ENCODE results near the gene ADAM22. TPM values are rescaled to one million over a fixed set of nuclear protein-coding genes. Genes with fewer than 3 reads are reported as not detected.

ADAM22 gene
- total and polyA plus RNA-seq, 10 donors, result 0.43 to 4.4 (median 3.0) TPM

GRCh38 chr7:88102675-88103074 lies 168.6 kb downstream of the ADAM22 start:
- Histone ChIP-seq H3K4me3 (no peak overlapping the region), H3K4me1 (no peaks in the 10 kb centered on the region)

GRCh38 chr7:88104732-88105131 lies 170.7 kb downstream of the ADAM22 start:
- H3K4me1 ChIP-seq, result no peaks in the 10 kb centered on the region
- intact Hi-C loops (cut with DNase I; ENCODE audit: low total_unique reads), result no loop called here
- no peak overlapping the region for H3K27ac ChIP-seq
- H3K36me3 ChIP-seq, result no peaks in the 10 kb centered on the region
- H3K9me3 ChIP-seq, result no peaks in the 10 kb centered on the region
- TF ChIP-seq POLR2AphosphoS5 (IDR thresholded peaks at IDR 0.05) (no peak), POLR2A (IDR thresholded peaks at IDR 0.05) (no peak)
- TF ChIP-seq, protein P1, sequence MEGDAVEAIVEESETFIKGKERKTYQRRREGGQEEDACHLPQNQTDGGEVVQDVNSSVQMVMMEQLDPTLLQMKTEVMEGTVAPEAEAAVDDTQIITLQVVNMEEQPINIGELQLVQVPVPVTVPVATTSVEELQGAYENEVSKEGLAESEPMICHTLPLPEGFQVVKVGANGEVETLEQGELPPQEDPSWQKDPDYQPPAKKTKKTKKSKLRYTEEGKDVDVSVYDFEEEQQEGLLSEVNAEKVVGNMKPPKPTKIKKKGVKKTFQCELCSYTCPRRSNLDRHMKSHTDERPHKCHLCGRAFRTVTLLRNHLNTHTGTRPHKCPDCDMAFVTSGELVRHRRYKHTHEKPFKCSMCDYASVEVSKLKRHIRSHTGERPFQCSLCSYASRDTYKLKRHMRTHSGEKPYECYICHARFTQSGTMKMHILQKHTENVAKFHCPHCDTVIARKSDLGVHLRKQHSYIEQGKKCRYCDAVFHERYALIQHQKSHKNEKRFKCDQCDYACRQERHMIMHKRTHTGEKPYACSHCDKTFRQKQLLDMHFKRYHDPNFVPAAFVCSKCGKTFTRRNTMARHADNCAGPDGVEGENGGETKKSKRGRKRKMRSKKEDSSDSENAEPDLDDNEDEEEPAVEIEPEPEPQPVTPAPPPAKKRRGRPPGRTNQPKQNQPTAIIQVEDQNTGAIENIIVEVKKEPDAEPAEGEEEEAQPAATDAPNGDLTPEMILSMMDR (IDR thresholded peaks at IDR 0.05 in 8 of 11, conservative IDR thresholded peaks at IDR 0.05 in 3 of 11), result no peak
- no peak overlapping the region for H3K4me3 ChIP-seq
- WGBS, 5 donors, result 60 to 67% (median 64%) methylated on average over 2 of the region's 2 CpGs
- no peak for DNase-seq
- H3K27me3 ChIP-seq (replicated peaks in 1 of 7), result no peaks in the 10 kb centered on the region

More at GRCh38 chr7:88102675-88103074, 168.6 kb downstream of the ADAM22 start:
- whole genome bisulfite sequencing, 5 donors, result 31 to 58% (median 43%) methylated on average over 1 of the region's 1 CpG
- Histone ChIP-seq H3K27ac (no peak overlapping the region), H3K27me3 (replicated peaks in 1 of 7) (no peaks in the 10 kb centered on the region), H3K9me3 (no peaks in the 10 kb centered on the region), H3K36me3 (no peaks in the 10 kb centered on the region)
- no peak for DNase-seq
- TF ChIP-seq, protein P1 (IDR thresholded peaks at IDR 0.05 in 8 of 11, conservative IDR thresholded peaks at IDR 0.05 in 3 of 11), result no peak
- no peak for TF ChIP-seq POLR2AphosphoS5 (IDR thresholded peaks at IDR 0.05)
- no peak for TF ChIP-seq POLR2A (IDR thresholded peaks at IDR 0.05)
- intact Hi-C loops (cut with DNase I; ENCODE audit: low total_unique reads), result no loop called here

DNA sequence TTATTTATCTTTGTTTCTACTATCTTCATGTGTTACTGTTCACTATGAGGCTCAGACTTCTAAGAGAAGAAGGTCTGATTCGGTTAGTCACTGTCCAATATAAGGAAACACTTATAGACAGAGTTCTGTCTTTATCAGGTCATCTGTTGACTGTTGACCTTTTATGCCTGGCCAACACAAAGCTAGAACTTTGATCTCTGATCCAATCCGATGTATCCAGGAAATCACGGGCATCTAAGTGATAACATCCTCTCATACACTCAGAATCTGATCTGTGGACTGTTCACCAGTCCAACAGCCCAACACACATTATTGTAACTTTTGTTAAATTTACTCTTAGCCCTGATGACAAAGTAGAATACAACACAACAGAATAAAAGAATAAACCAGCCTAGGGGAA lies 171.2 kb downstream of the ADAM22 start:
- H3K4me3 ChIP-seq, result no peak overlapping the region
- intact Hi-C loops (cut with DNase I; ENCODE audit: low total_unique reads), result no loop called here
- no peaks in the 10 kb centered on the region for H3K36me3 ChIP-seq
- no peaks in the 10 kb centered on the region for H3K27me3 ChIP-seq (replicated peaks in 1 of 7)
- DNase-seq, result no peak
- H3K9me3 ChIP-seq, result no peaks in the 10 kb centered on the region
- no peaks in the 10 kb centered on the region for H3K4me1 ChIP-seq
- no peak overlapping the region for H3K27ac ChIP-seq
- TF ChIP-seq POLR2A (IDR thresholded peaks at IDR 0.05), result no peak
- TF ChIP-seq, protein P1 (IDR thresholded peaks at IDR 0.05 in 8 of 11, conservative IDR thresholded peaks at IDR 0.05 in 3 of 11), result no peak
- no peak for TF ChIP-seq POLR2AphosphoS5 (IDR thresholded peaks at IDR 0.05)
- WGBS, 5 donors, result 78 to 93% (median 86%) methylated on average over 3 of the region's 3 CpGs

GRCh38 chr7:88106434-88106833 lies 172.4 kb downstream of the ADAM22 start:
- no peaks in the 10 kb centered on the region for H3K36me3 ChIP-seq
- WGBS, 5 donors, result 49 to 79% (median 67%) methylated on average over 4 of the region's 4 CpGs
- TF ChIP-seq, protein P1 (IDR thresholded peaks at IDR 0.05 in 8 of 11, conservative IDR thresholded peaks at IDR 0.05 in 3 of 11), result no peak
- TF ChIP-seq POLR2AphosphoS5 (IDR thresholded peaks at IDR 0.05) (no peak), POLR2A (IDR thresholded peaks at IDR 0.05) (no peak)
- H3K27me3 ChIP-seq (replicated peaks in 1 of 7), result no peaks in the 10 kb centered on the region
- H3K4me1 ChIP-seq, result no peaks in the 10 kb centered on the region
- H3K9me3 ChIP-seq, result no peaks in the 10 kb centered on the region
- no peak for DNase-seq
- no peak overlapping the region for H3K4me3 ChIP-seq
- intact Hi-C loops (cut with DNase I; ENCODE audit: low total_unique reads), result no loop called here
- no peak overlapping the region for H3K27ac ChIP-seq

Measured in spleen (tissue), 11 donors.